ENCODE measurements around the gene PMIS2.

The PMIS2 gene

DNA sequence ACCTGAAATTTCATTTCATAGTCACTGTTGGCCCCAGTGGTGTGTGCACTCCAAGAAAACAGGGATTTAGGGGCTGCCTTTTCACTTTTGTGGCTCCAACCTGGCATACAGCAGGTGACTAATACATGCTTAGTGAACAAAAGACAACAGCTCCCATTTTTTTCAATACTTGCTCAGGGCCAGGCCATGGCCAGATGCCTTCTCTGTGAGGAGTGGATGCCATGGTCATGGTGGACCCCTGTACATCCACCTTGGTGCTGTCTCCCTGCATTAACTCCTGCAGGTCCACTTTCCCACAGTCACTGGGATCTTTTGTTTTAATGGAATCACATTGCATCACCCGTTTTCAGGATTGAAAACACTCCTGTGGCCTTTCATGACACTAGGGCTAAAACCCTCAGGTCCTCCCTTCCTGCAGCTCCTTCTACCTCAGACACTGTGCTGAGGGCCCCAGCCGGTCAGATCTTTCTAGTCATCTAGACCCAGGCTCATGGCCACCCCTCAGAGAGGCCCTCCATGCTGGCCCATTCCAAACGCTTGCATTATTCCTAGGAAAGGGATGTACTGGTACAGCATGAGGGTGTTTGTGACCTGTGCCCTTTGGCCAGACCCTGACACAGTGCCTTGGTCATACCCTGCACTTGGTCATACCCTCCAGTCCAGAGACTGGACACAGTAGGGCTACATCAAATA, 41.7 kb upstream of the PMIS2 start:
- TF ChIP-seq, protein P1, sequence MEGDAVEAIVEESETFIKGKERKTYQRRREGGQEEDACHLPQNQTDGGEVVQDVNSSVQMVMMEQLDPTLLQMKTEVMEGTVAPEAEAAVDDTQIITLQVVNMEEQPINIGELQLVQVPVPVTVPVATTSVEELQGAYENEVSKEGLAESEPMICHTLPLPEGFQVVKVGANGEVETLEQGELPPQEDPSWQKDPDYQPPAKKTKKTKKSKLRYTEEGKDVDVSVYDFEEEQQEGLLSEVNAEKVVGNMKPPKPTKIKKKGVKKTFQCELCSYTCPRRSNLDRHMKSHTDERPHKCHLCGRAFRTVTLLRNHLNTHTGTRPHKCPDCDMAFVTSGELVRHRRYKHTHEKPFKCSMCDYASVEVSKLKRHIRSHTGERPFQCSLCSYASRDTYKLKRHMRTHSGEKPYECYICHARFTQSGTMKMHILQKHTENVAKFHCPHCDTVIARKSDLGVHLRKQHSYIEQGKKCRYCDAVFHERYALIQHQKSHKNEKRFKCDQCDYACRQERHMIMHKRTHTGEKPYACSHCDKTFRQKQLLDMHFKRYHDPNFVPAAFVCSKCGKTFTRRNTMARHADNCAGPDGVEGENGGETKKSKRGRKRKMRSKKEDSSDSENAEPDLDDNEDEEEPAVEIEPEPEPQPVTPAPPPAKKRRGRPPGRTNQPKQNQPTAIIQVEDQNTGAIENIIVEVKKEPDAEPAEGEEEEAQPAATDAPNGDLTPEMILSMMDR (IDR thresholded peaks at IDR 0.05; ENCODE audit: control insufficient read depth, insufficient read depth, low read depth, low read length, missing control alignments) = no peak
- no peak for DNase-seq (ENCODE audit: low read depth)
- peak overlapping the region; percentile 95 for H3K4me3 ChIP-seq (ENCODE audit: control insufficient read depth, low read depth, low read length)

DNA sequence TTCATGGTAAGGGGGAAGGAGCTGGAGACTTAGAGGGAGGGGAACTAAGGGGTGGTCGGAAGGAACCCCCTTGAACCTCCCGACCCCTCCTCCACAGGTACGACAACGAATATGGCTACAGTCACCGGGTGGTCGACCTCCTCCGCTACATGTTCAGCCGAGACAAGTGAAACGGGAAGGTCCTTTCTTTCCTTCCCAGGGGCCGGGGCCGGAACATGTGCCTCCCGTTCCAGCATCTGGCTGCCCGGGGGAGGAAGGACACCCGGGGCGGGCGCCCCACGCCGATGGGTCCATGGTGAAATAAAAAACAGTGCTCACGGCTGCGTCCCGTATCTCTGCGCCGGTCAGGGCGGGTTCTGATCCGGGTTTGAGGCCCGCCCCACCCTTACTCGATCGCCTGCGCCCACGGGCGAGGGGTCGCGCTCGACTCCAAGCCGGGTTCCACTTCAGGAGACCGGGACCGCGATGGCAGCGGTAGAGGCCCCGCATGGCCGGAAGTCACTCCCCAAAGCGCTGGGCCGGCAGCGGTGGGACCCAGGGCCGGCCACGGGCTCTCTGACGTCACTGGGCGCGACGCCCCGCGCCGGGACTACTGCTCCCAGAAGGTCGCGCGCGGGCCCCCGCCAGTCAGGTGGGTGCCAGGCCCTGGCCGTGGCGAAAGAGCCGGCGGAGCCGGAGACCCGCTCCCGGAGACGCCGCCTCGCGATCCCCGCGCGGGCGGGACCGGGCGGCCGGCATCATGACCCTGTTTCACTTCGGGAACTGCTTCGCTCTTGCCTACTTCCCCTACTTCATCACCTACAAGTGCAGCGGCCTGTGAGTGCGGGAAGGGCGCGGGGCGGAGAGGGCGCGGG, 40.7 kb upstream of the PMIS2 start, which contains the start of gene TMEM147:
TMEM147 (plus strand) TSS at position 626 of the 854 bp plus-strand sequence; CDS start at position 740, 114 bp downstream.
- peak; percentile 24 for DNase-seq (ENCODE audit: low read depth)
- TF ChIP-seq, protein P1 (IDR thresholded peaks at IDR 0.05; ENCODE audit: control insufficient read depth, insufficient read depth, low read depth, low read length, missing control alignments) = no peak
- H3K4me3 ChIP-seq (ENCODE audit: control insufficient read depth, low read depth, low read length) = peak within 1 kb of the TSS; percentile 95

DNA sequence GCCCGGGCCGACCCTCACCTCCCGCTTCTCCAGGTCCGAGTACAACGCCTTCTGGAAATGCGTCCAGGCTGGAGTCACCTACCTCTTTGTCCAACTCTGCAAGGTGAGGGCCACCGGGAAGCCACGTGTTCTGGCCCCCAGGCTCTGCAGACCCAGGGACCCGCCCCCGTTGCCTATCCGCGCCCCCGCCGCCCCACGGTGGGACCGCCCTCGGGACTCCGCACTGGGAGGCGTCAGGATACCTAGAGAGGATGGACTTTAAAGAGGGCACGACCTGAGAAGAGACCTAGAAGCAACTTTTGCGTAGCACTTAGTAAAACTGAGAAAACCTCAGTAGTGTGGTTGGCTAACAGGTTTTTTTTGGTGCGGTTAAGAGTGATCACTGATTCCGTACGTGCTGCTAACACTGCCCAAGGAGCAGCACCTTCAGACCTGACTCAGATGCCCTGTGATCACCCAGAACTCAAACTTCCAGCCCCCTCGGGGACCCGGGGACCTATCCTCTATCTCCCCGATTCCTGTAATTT, 40.1 kb upstream of the PMIS2 start:
- TF ChIP-seq, protein P1 (IDR thresholded peaks at IDR 0.05; ENCODE audit: control insufficient read depth, insufficient read depth, low read depth, low read length, missing control alignments) = no peak
- H3K4me3 ChIP-seq (ENCODE audit: control insufficient read depth, low read depth, low read length) = peak overlapping the region; percentile 95
- DNase-seq (ENCODE audit: low read depth) = no peak

DNA sequence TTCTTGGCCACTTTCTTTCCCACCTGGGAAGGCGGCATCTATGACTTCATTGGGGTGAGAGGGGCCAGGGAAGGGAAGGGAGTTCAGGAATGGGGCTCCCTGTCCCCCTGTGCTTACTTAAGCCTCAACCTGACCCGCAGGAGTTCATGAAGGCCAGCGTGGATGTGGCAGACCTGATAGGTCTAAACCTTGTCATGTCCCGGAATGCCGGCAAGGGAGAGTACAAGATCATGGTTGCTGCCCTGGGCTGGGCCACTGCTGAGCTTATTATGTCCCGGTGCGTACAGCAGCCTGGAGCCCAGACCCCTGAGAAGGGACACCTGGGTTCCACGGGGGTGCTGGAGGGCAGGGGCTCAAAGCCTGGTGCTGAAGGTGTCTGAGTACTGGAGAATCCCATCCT, 39.4 kb upstream of the PMIS2 start:
- peak overlapping the region; percentile 95 for H3K4me3 ChIP-seq (ENCODE audit: control insufficient read depth, low read depth, low read length)
- TF ChIP-seq, protein P1 (IDR thresholded peaks at IDR 0.05; ENCODE audit: control insufficient read depth, insufficient read depth, low read depth, low read length, missing control alignments) = no peak
- DNase-seq (ENCODE audit: low read depth) = no peak

DNA sequence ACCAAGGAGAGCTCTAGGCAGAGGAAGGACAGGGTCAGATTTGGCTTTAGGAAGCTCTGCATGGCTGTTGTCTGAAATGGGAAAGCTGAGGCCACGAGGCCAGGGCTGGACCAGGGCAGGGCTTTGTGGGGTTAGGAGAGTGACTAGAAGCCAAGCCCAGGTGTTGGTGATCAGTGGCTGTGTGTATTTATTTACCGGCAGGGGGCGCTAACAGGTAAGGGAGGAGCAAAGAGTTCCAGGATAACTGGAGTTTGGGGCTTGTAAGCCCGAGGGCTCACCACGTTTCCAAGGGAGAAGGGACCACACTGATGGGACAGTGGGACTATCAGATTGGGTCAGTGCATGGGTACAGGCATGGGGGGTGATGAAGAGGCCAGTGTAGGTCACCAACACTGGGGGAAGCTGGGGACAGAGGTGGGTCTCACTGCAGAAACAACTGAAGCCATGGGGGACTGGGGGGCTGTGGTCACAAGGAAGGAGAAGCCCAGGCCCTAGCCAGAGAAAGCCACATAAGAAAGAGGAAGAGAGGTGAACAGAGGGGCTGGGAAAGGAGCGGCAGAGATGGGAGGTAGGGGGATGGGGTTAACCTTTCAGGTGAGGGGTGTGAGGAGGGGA, 36.7 kb upstream of the PMIS2 start:
- TF ChIP-seq, protein P1 (IDR thresholded peaks at IDR 0.05; ENCODE audit: control insufficient read depth, insufficient read depth, low read depth, low read length, missing control alignments) = peak; percentile 80
- DNase-seq (ENCODE audit: low read depth) = peak; percentile 10
- H3K4me3 ChIP-seq (ENCODE audit: control insufficient read depth, low read depth, low read length) = no peak overlapping the region

DNA sequence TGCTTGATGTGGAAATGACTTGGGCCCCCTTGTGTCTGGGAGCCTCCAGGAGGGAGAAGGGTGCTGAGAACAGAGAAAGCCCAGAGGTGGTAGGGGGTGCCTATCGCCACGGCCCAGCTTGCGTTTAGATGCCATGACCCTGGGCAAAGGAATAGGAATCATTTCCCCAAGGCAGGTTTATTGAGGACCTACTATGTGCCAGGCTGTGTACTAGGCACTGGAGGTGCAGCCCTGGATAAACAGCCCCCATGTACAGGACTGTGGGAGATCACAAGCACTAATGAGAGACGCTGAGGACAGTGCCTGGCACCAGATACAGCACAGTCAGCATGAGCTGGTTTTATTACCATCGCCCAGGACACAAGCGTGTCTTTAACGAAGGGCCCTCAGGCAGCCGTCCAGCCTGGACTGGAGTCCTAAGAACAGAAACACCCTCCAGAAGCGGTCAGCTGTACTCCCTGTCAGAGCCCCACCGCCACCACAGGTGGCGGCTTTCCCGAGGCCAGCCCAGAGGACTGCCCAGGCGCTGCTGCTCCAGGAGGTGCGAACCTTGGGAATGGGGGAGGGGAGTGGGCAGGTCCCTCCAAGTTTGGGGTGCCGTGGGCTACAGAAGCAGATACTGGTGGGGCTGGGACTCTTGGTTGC, 36.0 kb upstream of the PMIS2 start:
- no peak overlapping the region for H3K4me3 ChIP-seq (ENCODE audit: control insufficient read depth, low read depth, low read length)
- TF ChIP-seq, protein P1 (IDR thresholded peaks at IDR 0.05; ENCODE audit: control insufficient read depth, insufficient read depth, low read depth, low read length, missing control alignments) = no peak
- DNase-seq (ENCODE audit: low read depth) = no peak

All from AG09309 (cell line).